HL-60 (cell line): ENCODE measurements around the gene SLCO4A1.

Source experiments
- POLR2AphosphoS5 ChIP-seq: IDR thresholded peaks from 2 replicates; pipeline ENCODE4 v1.6.1; 2012; ENCODE audit warnings: low read depth
- TF ChIP-seq, protein P1 (sequence below): IDR thresholded peaks from one replicate; pipeline ENCODE4 v1.5.1; 2011; ENCODE audit warnings: low read length, control low read depth, inconsistent platforms; ENCODE audit not compliant: insufficient read depth

DNA sequence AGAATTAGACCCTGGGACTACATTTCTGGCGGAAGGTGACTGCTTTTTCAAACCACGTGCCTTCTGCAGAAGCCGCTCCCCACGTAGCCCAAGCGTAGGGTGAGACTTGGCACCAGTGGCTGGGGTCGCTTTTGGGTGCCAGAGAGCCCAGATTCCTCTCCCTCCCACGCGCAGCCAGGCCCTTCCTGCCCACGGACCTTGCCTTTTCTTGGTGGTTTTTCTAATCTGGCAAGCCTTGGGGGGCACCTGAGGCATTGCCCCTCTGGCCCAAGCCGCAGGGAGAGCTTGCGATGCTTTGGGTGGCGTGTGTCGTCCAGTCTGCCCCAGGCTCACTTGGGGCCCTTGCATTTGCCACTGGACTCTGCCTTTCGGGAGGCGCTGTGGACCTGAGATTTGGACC lies 3.3 kb downstream of the SLCO4A1 start:
- TF ChIP-seq, protein P1, sequence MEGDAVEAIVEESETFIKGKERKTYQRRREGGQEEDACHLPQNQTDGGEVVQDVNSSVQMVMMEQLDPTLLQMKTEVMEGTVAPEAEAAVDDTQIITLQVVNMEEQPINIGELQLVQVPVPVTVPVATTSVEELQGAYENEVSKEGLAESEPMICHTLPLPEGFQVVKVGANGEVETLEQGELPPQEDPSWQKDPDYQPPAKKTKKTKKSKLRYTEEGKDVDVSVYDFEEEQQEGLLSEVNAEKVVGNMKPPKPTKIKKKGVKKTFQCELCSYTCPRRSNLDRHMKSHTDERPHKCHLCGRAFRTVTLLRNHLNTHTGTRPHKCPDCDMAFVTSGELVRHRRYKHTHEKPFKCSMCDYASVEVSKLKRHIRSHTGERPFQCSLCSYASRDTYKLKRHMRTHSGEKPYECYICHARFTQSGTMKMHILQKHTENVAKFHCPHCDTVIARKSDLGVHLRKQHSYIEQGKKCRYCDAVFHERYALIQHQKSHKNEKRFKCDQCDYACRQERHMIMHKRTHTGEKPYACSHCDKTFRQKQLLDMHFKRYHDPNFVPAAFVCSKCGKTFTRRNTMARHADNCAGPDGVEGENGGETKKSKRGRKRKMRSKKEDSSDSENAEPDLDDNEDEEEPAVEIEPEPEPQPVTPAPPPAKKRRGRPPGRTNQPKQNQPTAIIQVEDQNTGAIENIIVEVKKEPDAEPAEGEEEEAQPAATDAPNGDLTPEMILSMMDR: no peak
- no peak for TF ChIP-seq POLR2AphosphoS5
